Ascending aorta (tissue), 2 donors: Measurements from ENCODE around the gene DTNA. TPM values are rescaled to one million over a fixed set of nuclear protein-coding genes. Genes with fewer than 3 reads are reported as not detected.

Source experiments
- DNase-seq, 2 donors: peaks; one replicate each; pipeline ENCODE4 v3.0.0-alpha.2; 2019; ENCODE audit warnings: low spot score in 2 of 2
- H3K27ac ChIP-seq, 2 donors: fragments of 200-600 bp; sonication (generic); one replicate each; pipeline ENCODE4 v1.5.1; 2016 to 2017; ENCODE audit warnings: mild to moderate bottlenecking in 1 of 2
- H3K27me3 ChIP-seq: fragments of 200-600 bp; sonication (generic); one replicate; pipeline ENCODE4 v1.5.1; 2017
- H3K36me3 ChIP-seq, 2 donors: fragments of 200-600 bp; sonication (generic); one replicate each; pipeline ENCODE4 v1.5.1; 2016
- H3K4me1 ChIP-seq, 2 donors: fragments of 200-600 bp; sonication (generic); one replicate each; pipeline ENCODE4 v1.5.1; 2016 to 2017; ENCODE audit warnings: mild to moderate bottlenecking in 1 of 2
- H3K4me3 ChIP-seq, 2 donors: fragments of 200-600 bp; sonication (generic); one replicate each; pipeline ENCODE4 v1.5.1; 2016 to 2017; ENCODE audit warnings: mild to moderate bottlenecking in 1 of 2
- H3K9me3 ChIP-seq, 2 donors: fragments of 200-600 bp; sonication (generic); one replicate each; pipeline ENCODE4 v1.5.1; 2016
- CTCF ChIP-seq, 3 experiments: fragments of 200-600 bp in 2 of 3; fragments of 450-650 bp in 1 of 3; sonication (generic) in 2 of 3; IDR thresholded peaks; one replicate each; pipeline ENCODE4 v1.5.1; 2016 to 2019; ENCODE audit warnings: antibody characterized with exemption in 3 of 3, mild to moderate bottlenecking in 1 of 3, moderate library complexity in 1 of 3
- intact Hi-C: fragments of 100-400 bp; cut with DNase I; formaldehyde crosslinking; loops from one replicate; pipeline ENCODE4 v1.15.1; 2023
- total RNA-seq: library from RNA; depleted of rRNA; stranded (reverse); fragments of >200 nt; gene quantifications from one replicate; pipeline ENCODE4 v1.1.0, GENCODE V29; 2016

Gene DTNA
- total RNA-seq, 1 donor from 2014 or later, result 7.3 TPM

GRCh38 chr18:34870555-34871310 is 160.6 kb downstream of the DTNA start:
- TF ChIP-seq CTCF (IDR thresholded peaks at IDR 0.05), result no peak
- intact Hi-C loops, result no loop called here

GRCh38 chr18:34871435-34871834 is 161.3 kb downstream of the DTNA start:
- intact Hi-C loops, result no loop called here
- Histone ChIP-seq H3K4me1 (peaks cover 7 to 18% of the 10 kb centered on the region in 2 donors), H3K4me3 (no peak overlapping the region), H3K27ac (no peak overlapping the region), H3K36me3 (no peaks in the 10 kb centered on the region), H3K27me3 (no peaks in the 10 kb centered on the region), H3K9me3 (no peaks in the 10 kb centered on the region)
- no peak for TF ChIP-seq CTCF (IDR thresholded peaks at IDR 0.05)
- DNase-seq, result no peak

More at GRCh38 chr18:34870555-34871310, 160.6 kb downstream of the DTNA start:
- H3K36me3 ChIP-seq, result no peaks in the 10 kb centered on the region
- peaks cover 7 to 18% of the 10 kb centered on the region in 2 donors for H3K4me1 ChIP-seq
- no peaks in the 10 kb centered on the region for H3K9me3 ChIP-seq
- no peak overlapping the region for H3K27ac ChIP-seq
- no peaks in the 10 kb centered on the region for H3K27me3 ChIP-seq
- no peak for DNase-seq
- no peak overlapping the region for H3K4me3 ChIP-seq

GRCh38 chr18:34872066-34872465 is 162.0 kb downstream of the DTNA start:
- intact Hi-C loops, result no loop called here
- no peak for TF ChIP-seq CTCF (IDR thresholded peaks at IDR 0.05)

GRCh38 chr18:34873986-34874580 is 164.0 kb downstream of the DTNA start:
- no peak for DNase-seq
- Histone ChIP-seq H3K27ac (no peak overlapping the region), H3K4me1 (no peaks in the 10 kb centered on the region), H3K36me3 (peaks cover 0 to 6% of the 10 kb centered on the region in 2 donors), H3K9me3 (no peaks in the 10 kb centered on the region), H3K4me3 (no peak overlapping the region), H3K27me3 (no peaks in the 10 kb centered on the region)
- TF ChIP-seq CTCF (IDR thresholded peaks at IDR 0.05), result no peak
- intact Hi-C loops, result no loop called here

More at GRCh38 chr18:34872066-34872465, 162.0 kb downstream of the DTNA start:
- DNase-seq, result no peak
- Histone ChIP-seq H3K4me1 (peaks cover 7 to 15% of the 10 kb centered on the region in 2 donors), H3K36me3 (no peaks in the 10 kb centered on the region), H3K4me3 (no peak overlapping the region), H3K27me3 (no peaks in the 10 kb centered on the region), H3K27ac (no peak overlapping the region), H3K9me3 (no peaks in the 10 kb centered on the region)

GRCh38 chr18:34875150-34875549 is 165.1 kb downstream of the DTNA start:
- H3K27ac ChIP-seq, result no peak overlapping the region
- DNase-seq, result no peak

More at GRCh38 chr18:34875150-34875549, 165.1 kb downstream of the DTNA start:
- intact Hi-C loops, result no loop called here
- TF ChIP-seq CTCF (IDR thresholded peaks at IDR 0.05), result no peak
- Histone ChIP-seq H3K9me3 (no peaks in the 10 kb centered on the region), H3K27me3 (no peaks in the 10 kb centered on the region), H3K36me3 (peaks cover 0 to 6% of the 10 kb centered on the region in 2 donors), H3K4me3 (no peak overlapping the region), H3K4me1 (peaks cover 0 to 9% of the 10 kb centered on the region in 2 donors)
